Subcutaneous abdominal adipose tissue (tissue), 5 donors: Measurements from ENCODE around the gene THAP10.

Experiments
- H3K27ac ChIP-seq: one replicate; pipeline ENCODE4 v1.7.0; 2013; ENCODE audit warnings: low read depth, mild to moderate bottlenecking, inconsistent platforms, low read length, moderate library complexity
- H3K27me3 ChIP-seq, 5 donors: one replicate each; pipeline ENCODE4 v1.7.0; 2013; ENCODE audit warnings: low read length in 5 of 5, inconsistent platforms in 1 of 5; ENCODE audit not compliant: control insufficient read depth in 5 of 5, insufficient read depth in 4 of 5
- H3K36me3 ChIP-seq, 5 donors: one replicate each; pipeline ENCODE4 v1.7.0; 2013; ENCODE audit warnings: low read length in 5 of 5; ENCODE audit not compliant: control insufficient read depth in 5 of 5, insufficient read depth in 5 of 5
- H3K4me1 ChIP-seq, 5 donors: one replicate each; pipeline ENCODE4 v1.7.0; 2013; ENCODE audit warnings: low read length in 5 of 5, mild to moderate bottlenecking in 3 of 5, moderate library complexity in 1 of 5; ENCODE audit not compliant: control insufficient read depth in 5 of 5, insufficient read depth in 5 of 5
- H3K4me3 ChIP-seq, 5 donors: one replicate each; pipeline ENCODE4 v1.7.0; 2013; ENCODE audit warnings: low read length in 5 of 5, low read depth in 1 of 5
- H3K9ac ChIP-seq, 5 donors: one replicate each; pipeline ENCODE4 v1.7.0; 2013; ENCODE audit warnings: low read length in 5 of 5, mild to moderate bottlenecking in 4 of 5, moderate library complexity in 3 of 5
- H3K9me3 ChIP-seq, 5 donors: one replicate each; pipeline ENCODE4 v1.7.0; 2013; ENCODE audit warnings: low read length in 5 of 5; ENCODE audit not compliant: control insufficient read depth in 5 of 5
- donor health status: healthy.
- donor health status: healthy.
- donor health status: healthy.
- donor health status: healthy.
- donor health status: healthy.

The THAP10 gene

GRCh38 chr15:70920981-70921696 lies 28.9 kb upstream of the THAP10 start:
- H3K27ac ChIP-seq: no peak overlapping the region

GRCh38 chr15:70917955-70918354 lies 25.7 kb upstream of the THAP10 start:
- Histone ChIP-seq H3K9me3 (peaks cover 0 to 6% (median 0%) of the 10 kb centered on the region in 5 donors), H3K27ac (no peak overlapping the region), H3K4me1 (no peaks in the 10 kb centered on the region), H3K27me3 (no peaks in the 10 kb centered on the region), H3K9ac (no peak overlapping the region), H3K4me3 (no peak overlapping the region), H3K36me3 (no peaks in the 10 kb centered on the region)

More at GRCh38 chr15:70920981-70921696, 28.9 kb upstream of the THAP10 start:
- Histone ChIP-seq H3K36me3 (no peaks in the 10 kb centered on the region), H3K4me3 (no peak overlapping the region), H3K27me3 (no peaks in the 10 kb centered on the region), H3K9me3 (peaks cover 0 to 6% (median 0%) of the 10 kb centered on the region in 5 donors), H3K4me1 (no peaks in the 10 kb centered on the region), H3K9ac (no peak overlapping the region)

GRCh38 chr15:70916531-70916930 lies 24.3 kb upstream of the THAP10 start:
- no peak overlapping the region for H3K27ac ChIP-seq
- no peaks in the 10 kb centered on the region for H3K36me3 ChIP-seq
- H3K9ac ChIP-seq: no peak overlapping the region
- peaks cover 0 to 6% (median 0%) of the 10 kb centered on the region in 5 donors for H3K9me3 ChIP-seq
- H3K27me3 ChIP-seq: no peaks in the 10 kb centered on the region
- no peak overlapping the region for H3K4me3 ChIP-seq
- no peaks in the 10 kb centered on the region for H3K4me1 ChIP-seq

- peaks cover 8 to 16% (median 14%) of the 10 kb centered on the region in 5 donors for H3K9me3 ChIP-seq
- no peaks in the 10 kb centered on the region for H3K27me3 ChIP-seq
- H3K9ac ChIP-seq: no peak overlapping the region
- no peaks in the 10 kb centered on the region for H3K4me1 ChIP-seq
- peaks cover 0 to 6% (median 0%) of the 10 kb centered on the region in 5 donors for H3K36me3 ChIP-seq
- H3K4me3 ChIP-seq: no peak overlapping the region
- no peak overlapping the region for H3K27ac ChIP-seq
These were observed 20.0 kb upstream of the THAP10 start for GRCh38 chr15:70912187-70912586.

GRCh38 chr15:70910958-70911357 lies 18.7 kb upstream of the THAP10 start:
- H3K9ac ChIP-seq: no peak overlapping the region
- no peaks in the 10 kb centered on the region for H3K27me3 ChIP-seq

GRCh38 chr15:70907784-70908471 lies 15.7 kb upstream of the THAP10 start:
- Histone ChIP-seq H3K27ac (no peak overlapping the region), H3K4me3 (peak overlapping the region in 1 of 5 donors; percentile 7), H3K27me3 (no peaks in the 10 kb centered on the region), H3K9me3 (peaks cover 8 to 17% (median 15%) of the 10 kb centered on the region in 5 donors), H3K9ac (no peak overlapping the region), H3K36me3 (peaks cover 0 to 11% (median 0%) of the 10 kb centered on the region in 5 donors), H3K4me1 (no peaks in the 10 kb centered on the region)

More at GRCh38 chr15:70910958-70911357, 18.7 kb upstream of the THAP10 start:
- Histone ChIP-seq H3K4me1 (no peaks in the 10 kb centered on the region), H3K27ac (no peak overlapping the region), H3K4me3 (no peak overlapping the region), H3K36me3 (peaks cover 0 to 9% (median 0%) of the 10 kb centered on the region in 5 donors), H3K9me3 (peaks cover 8 to 17% (median 15%) of the 10 kb centered on the region in 5 donors)

GRCh38 chr15:70906842-70907241 lies 14.6 kb upstream of the THAP10 start:
- H3K36me3 ChIP-seq: peaks cover 0 to 16% (median 0%) of the 10 kb centered on the region in 5 donors
- H3K9ac ChIP-seq: no peak overlapping the region
- H3K4me1 ChIP-seq: no peaks in the 10 kb centered on the region
- H3K27ac ChIP-seq: no peak overlapping the region
- peaks cover 8 to 17% (median 15%) of the 10 kb centered on the region in 5 donors for H3K9me3 ChIP-seq
- peak overlapping the region in 1 of 5 donors; percentile 12 for H3K4me3 ChIP-seq
- no peaks in the 10 kb centered on the region for H3K27me3 ChIP-seq

GRCh38 chr15:70902107-70902506 lies 9.9 kb upstream of the THAP10 start:
- no peak overlapping the region for H3K4me3 ChIP-seq
- no peaks in the 10 kb centered on the region for H3K27me3 ChIP-seq
- H3K9ac ChIP-seq: no peak overlapping the region
- H3K4me1 ChIP-seq: no peaks in the 10 kb centered on the region
- no peak overlapping the region for H3K27ac ChIP-seq
- peaks cover 0 to 3% (median 2%) of the 10 kb centered on the region in 5 donors for H3K9me3 ChIP-seq
- H3K36me3 ChIP-seq: peaks cover 0 to 12% (median 5%) of the 10 kb centered on the region in 5 donors

- Histone ChIP-seq H3K36me3 (no peaks in the 10 kb centered on the region), H3K27me3 (no peaks in the 10 kb centered on the region), H3K4me3 (peak overlapping the region; percentile 79 to 97 (median 94)), H3K9ac (peak overlapping the region in 4 of 5 donors; percentile 4 to 74 (median 71)), H3K27ac (peak overlapping the region; percentile 32), H3K4me1 (peaks cover 6 to 19% (median 16%) of the 10 kb centered on the region in 5 donors), H3K9me3 (no peaks in the 10 kb centered on the region)
These were observed 803 bp upstream of the THAP10 start for GRCh38 chr15:70892912-70893560.

- Histone ChIP-seq H3K27ac (no peak overlapping the region), H3K4me1 (no peaks in the 10 kb centered on the region), H3K36me3 (no peaks in the 10 kb centered on the region), H3K9me3 (no peaks in the 10 kb centered on the region), H3K9ac (no peak overlapping the region), H3K27me3 (no peaks in the 10 kb centered on the region), H3K4me3 (no peak overlapping the region)
These were observed 9.9 kb downstream of the THAP10 start for GRCh38 chr15:70882361-70882760.
